HG03139 (cell line): ENCODE results near the gene WNT3A.

ENCODE experiments used
- ATAC-seq: cut with Tn5 transposase; IDR thresholded peaks from one replicate; pipeline ENCODE4 v1.9.1; 2021; ENCODE audit not compliant: unreplicated experiment

The WNT3A gene

GRCh38 chr1:228048659-228049298, 42.0 kb downstream of the WNT3A start:
- no peak for ATAC-seq

GRCh38 chr1:228050571-228051231, 43.9 kb downstream of the WNT3A start:
- no peak for ATAC-seq

- no peak for ATAC-seq
Measured at GRCh38 chr1:228058172-228058948, 51.6 kb downstream of the WNT3A start.

- ATAC-seq, result no peak
Measured at GRCh38 chr1:228058949-228059633, 52.3 kb downstream of the WNT3A start.

- no peak for ATAC-seq
Measured at GRCh38 chr1:228059634-228060457, 53.0 kb downstream of the WNT3A start.

DNA sequence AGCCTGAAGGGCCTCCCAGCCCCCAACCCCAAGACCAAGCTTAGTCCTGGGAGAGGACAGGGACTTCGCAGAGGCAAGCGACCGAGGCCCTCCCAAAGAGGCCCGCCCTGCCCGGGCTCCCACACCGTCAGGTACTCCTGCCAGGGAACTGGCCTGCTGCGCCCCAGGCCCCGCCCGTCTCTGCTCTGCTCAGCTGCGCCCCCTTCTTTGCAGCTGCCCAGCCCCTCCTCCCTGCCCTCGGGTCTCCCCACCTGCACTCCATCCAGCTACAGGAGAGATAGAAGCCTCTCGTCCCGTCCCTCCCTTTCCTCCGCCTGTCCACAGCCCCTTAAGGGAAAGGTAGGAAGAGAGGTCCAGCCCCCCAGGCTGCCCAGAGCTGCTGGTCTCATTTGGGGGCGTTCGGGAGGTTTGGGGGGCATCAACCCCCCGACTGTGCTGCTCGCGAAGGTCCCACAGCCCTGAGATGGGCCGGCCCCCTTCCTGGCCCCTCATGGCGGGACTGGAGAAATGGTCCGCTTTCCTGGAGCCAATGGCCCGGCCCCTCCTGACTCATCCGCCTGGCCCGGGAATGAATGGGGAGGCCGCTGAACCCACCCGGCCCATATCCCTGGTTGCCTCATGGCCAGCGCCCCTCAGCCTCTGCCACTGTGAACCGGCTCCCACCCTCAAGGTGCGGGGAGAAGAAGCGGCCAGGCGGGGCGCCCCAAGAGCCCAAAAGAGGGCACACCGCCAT, 53.8 kb downstream of the WNT3A start:
- ATAC-seq, result no peak

DNA sequence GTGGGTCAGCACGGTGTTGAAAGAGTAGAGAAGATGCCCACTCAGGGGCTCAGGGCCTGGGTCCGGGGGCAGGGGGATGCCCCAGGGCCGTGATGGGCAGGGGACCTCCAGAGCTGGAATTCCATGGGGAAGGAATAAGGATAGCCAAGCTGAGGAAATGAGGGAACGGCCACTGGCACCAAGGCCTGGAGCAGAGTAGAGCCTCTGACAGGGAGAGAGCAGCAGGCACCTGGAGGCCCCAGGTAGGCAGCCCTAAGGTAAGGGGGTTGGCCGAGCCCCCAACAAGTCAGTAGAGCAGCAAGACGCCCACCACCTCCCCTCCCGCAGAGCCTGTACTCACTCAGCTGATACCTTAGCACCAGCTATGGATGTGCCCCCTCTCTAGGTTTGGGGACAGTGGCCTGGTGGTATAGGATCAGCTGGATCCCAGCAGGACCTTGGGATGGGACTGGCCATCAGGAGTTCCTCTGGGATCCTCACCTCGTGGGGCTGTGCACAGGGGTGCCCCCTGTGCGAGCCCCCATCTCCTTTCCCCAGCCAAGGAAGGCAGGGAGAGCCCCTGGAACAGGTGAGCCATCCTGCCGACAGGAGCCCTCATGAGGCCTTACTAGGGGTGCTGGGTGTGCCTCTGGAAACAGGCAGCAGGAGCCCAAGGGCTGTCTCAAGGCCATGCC, 54.8 kb downstream of the WNT3A start:
- ATAC-seq, result no peak

DNA sequence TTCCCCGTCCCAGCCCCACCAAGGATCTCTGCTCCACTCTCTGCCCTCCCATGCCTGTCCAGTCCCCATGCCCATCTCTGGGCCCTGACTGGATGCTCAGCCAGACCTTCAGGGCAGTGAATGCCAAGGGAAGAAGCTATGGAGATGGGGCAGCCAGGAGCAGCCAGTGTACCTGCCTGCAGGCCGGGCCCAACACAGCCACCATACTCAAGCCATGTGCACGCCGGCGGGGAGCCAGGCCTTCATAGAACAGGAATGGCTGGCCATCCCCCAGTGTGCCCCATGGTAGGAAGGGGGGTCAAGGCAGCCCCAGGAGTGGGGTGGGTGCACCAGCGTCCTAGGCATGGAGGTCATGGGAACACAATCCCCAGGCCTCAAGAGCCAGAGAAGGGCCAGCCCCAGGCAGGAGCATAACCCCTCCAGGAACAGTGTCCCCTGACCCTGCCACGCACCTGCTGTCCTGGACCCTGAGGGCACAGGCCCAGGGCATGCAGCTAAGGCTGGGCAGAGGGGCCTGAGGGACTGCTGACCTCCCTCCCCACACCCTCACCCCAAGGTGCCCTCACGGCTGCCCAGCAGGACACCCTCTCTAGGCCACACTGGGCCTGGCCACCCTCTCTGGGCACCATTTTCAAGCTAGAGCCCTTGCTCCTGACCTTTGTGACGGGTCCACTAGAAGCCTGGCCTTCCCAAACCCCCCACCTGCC, 55.4 kb downstream of the WNT3A start:
- ATAC-seq, result no peak

DNA sequence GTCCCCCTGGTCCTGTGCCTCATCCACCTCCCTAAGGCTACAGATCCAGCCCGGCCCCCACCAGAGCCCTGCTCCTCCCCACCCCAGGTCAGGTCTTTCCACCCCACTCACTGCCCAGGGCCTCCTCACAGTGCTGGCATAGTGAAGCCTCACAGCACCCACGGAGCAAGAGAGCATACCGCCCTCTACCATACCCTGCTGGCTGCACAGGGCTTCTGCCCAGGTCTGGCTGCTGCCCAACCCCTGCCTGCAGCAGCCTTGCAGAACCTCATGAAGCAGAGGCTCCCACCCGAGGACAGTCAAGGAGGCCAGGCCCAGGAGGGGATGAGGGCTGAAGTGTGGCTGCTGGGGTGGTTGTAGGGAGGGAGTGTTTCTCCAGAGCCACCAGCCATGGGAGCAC, 56.0 kb downstream of the WNT3A start:
- ATAC-seq, result no peak

DNA sequence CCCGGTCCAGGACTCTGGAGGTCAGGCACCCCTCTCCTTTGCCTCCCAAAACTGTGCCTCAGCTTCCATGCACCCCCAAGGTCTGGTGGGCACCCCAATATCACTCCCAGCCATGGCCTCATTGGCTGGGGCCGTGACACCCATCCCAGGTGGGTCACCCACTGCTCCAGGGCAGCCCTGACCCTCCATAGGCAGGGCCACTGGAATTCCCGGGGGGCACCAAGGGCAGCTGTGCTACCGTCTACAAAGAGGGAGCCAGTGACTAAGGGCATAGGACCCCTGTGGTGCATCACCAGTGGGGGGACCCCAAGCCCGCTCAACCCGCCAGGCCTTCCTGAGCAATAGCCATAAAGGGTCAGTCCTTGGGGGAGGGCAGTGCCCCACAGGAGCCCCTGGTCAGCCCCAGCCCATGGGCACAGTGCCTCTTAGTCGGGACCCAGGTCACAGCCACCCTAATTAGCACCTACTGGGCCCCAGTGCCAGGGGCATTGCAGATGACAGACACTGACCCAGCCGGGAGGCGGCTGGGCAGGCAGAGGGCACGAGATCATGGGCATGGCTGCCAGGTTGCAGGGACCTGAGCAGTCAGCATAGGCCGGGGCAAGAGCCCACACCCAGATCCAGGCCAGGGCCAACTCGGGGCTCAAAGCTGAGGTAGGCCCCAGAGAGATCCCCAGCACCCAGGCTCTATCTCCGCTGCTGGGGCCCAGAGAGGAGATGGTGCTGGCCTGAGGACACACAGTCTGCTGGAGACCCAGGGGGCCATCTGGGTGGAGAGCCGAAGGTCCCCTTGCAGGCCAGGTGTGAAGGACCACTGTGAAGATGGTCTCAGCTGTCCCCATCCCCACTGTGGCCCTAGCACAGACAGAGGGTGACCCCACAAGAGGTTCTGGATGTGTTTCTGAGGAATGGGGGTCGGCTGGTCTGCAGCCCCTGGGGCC, 56.7 kb downstream of the WNT3A start:
- no peak for ATAC-seq

GRCh38 chr1:228064296-228064695, 57.5 kb downstream of the WNT3A start:
- no peak for ATAC-seq

DNA sequence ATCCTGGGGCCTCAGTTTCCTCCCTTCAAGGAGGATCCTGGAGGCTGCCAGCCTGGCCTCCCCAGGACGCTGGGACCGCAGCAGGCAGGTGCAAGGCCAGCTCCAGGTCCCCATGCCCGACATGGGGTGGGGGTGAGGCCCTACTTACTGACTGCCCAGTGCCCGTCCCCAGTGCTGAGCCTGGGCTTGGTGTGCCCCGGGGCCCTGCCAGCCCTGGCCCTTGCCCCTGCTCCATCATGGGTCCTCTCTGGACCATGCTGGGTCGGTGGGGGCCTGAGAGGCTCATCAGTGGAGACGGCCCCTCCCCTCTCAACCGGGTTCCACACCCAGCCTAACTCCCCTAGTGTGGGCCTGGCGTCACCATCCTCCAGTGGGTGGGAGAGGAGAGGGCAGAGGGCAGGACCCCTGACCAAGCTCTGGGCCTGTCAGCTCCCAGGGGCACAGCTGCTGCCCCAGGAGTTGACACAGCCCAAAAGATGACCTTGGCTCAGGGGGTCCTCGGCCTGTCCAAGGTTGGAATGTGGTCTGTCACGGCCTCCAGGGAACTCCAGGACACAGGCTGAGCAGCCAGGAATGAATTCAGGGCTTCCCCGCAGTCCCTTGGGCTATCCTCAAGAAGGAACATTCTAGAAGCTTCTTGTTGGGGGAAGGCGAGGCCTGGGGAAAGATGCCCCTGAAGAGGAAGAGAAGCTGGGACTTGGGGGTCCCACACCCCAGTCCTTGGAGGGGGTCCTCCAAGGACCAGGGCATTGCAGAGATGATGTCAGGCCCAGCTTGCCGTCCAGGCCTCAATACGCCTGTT, 58.1 kb downstream of the WNT3A start:
- ATAC-seq, result no peak

- ATAC-seq, result no peak
Measured at GRCh38 chr1:228065543-228066347, 58.9 kb downstream of the WNT3A start.

DNA sequence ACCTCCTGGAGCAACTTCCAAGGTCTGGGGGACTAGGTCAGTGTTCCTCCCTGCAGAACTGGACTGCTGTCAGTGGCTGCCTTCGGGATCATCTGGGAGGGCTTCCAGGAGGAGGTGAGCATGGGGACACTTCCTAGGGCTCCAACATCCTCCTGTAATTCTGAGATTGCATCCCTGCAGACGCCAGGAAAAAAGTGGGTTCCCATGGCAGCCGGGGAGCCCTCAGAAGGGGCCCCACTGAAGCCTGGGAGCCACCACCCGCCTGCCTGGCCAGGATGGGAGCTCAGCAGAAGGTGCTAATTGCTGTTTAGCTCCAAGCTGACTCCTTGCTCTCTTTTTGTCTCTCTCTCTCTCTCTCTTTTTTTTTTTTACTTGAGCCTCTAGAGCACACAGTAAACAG, 59.6 kb downstream of the WNT3A start:
- no peak for ATAC-seq

- ATAC-seq, result no peak
Measured at GRCh38 chr1:228066891-228067654, 60.3 kb downstream of the WNT3A start.
